IPS DF 6.9 (cell line): ENCODE data around the gene LDLRAD3.

Source experiments
- DNase-seq: peaks from one replicate; pipeline ENCODE4 v3.0.0-alpha.2; 2013; ENCODE audit warnings: low read depth, low spot score
- H3K27ac ChIP-seq: one replicate; pipeline ENCODE4 v1.5.1; 2013; ENCODE audit warnings: low read length, control low read depth
- H3K27me3 ChIP-seq: 2 replicates; pipeline ENCODE4 v1.6.1; 2013; ENCODE audit warnings: mild to moderate bottlenecking, low read length; ENCODE audit not compliant: control insufficient read depth, insufficient read depth
- H3K36me3 ChIP-seq: 2 replicates; pipeline ENCODE4 v1.6.1; 2013; ENCODE audit warnings: low read length; ENCODE audit not compliant: control insufficient read depth, insufficient read depth
- H3K4me1 ChIP-seq: 2 replicates; pipeline ENCODE4 v1.6.1; 2013; ENCODE audit warnings: low read length; ENCODE audit not compliant: control insufficient read depth, insufficient read depth
- H3K4me3 ChIP-seq: 2 replicates; pipeline ENCODE4 v1.5.1; 2013; ENCODE audit warnings: mild to moderate bottlenecking, low read length
- H3K9me3 ChIP-seq: 2 replicates; pipeline ENCODE4 v1.6.1; 2013; ENCODE audit warnings: low read length, inconsistent platforms; ENCODE audit not compliant: control insufficient read depth, insufficient read depth
- WGBS: extraction: QIAGEN DNeasy Blood & Tissue Kit; methylation state at CpG from one replicate; pipeline ENCODE4 v1.1.7; 2013; ENCODE audit warnings: mixed read lengths, missing lambda C conversion rate; ENCODE audit not compliant: insufficient read length, insufficient coverage; 5-methylcytosine and 5-hydroxymethylcytosine counted together

Gene LDLRAD3

GRCh38 chr11:36156161-36156816 lies 212.4 kb downstream of the LDLRAD3 start:
- Histone ChIP-seq H3K27ac (no peak overlapping the region), H3K9me3 (no peaks in the 10 kb centered on the region), H3K27me3 (no peaks in the 10 kb centered on the region), H3K4me1 (peaks cover 6% of the 10 kb centered on the region), H3K4me3 (no peak overlapping the region), H3K36me3 (no peaks in the 10 kb centered on the region)
- no peak for DNase-seq
- no CpG with 5 or more reads among the region's 4 CpGs for WGBS

DNA sequence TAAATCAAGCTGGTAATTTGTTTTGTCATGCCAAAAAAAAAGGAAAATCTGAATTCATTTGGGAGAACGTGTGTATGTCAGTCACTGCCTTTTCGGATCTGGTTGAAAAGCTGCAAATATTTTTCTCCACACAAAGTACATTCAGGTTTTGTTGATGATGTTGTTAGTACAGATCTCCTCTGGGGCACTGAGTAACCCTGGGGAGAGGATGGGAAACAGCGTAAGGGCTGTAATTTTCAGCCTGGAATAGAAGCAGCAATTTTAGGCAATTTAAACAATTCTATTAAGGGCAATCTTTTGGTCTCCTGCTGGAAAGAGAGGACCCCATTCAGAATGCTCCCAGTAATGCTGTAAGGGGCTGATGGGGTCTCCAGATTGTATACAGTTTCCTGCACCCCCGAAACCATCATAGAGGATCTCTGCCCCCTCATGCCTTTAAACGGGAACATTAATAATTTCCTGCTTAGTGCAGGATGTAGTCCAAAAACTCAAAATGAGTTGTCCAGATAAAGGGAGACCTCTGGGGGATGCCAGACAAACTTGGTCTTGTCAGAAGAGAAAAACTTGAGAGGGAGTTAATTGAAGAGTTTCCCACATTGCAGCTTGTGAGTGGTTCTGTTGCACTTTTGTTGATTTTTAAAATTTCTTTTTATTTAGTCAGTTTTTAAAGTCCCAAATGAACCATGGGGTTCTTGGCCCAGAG lies 213.1 kb downstream of the LDLRAD3 start:
- WGBS = no CpG with 5 or more reads among the region's 5 CpGs
- Histone ChIP-seq H3K27ac (no peak overlapping the region), H3K9me3 (no peaks in the 10 kb centered on the region), H3K4me1 (peaks cover 6% of the 10 kb centered on the region), H3K27me3 (no peaks in the 10 kb centered on the region), H3K36me3 (no peaks in the 10 kb centered on the region), H3K4me3 (no peak overlapping the region)
- no peak for DNase-seq

GRCh38 chr11:36160091-36160490 lies 216.2 kb downstream of the LDLRAD3 start:
- Histone ChIP-seq H3K9me3 (no peaks in the 10 kb centered on the region), H3K4me3 (no peak overlapping the region), H3K36me3 (no peaks in the 10 kb centered on the region), H3K4me1 (peaks cover 2% of the 10 kb centered on the region), H3K27ac (no peak overlapping the region), H3K27me3 (no peaks in the 10 kb centered on the region)
- WGBS = no CpG with 5 or more reads among the region's 10 CpGs
- no peak for DNase-seq

- no peak overlapping the region for H3K27ac ChIP-seq
- DNase-seq = no peak
- no peaks in the 10 kb centered on the region for H3K4me1 ChIP-seq
- no peaks in the 10 kb centered on the region for H3K9me3 ChIP-seq
- no peaks in the 10 kb centered on the region for H3K36me3 ChIP-seq
- no peaks in the 10 kb centered on the region for H3K27me3 ChIP-seq
- no CpG with 5 or more reads among the region's 5 CpGs for WGBS
- H3K4me3 ChIP-seq = no peak overlapping the region
These were observed 217.7 kb downstream of the LDLRAD3 start for GRCh38 chr11:36161572-36161971.

DNA sequence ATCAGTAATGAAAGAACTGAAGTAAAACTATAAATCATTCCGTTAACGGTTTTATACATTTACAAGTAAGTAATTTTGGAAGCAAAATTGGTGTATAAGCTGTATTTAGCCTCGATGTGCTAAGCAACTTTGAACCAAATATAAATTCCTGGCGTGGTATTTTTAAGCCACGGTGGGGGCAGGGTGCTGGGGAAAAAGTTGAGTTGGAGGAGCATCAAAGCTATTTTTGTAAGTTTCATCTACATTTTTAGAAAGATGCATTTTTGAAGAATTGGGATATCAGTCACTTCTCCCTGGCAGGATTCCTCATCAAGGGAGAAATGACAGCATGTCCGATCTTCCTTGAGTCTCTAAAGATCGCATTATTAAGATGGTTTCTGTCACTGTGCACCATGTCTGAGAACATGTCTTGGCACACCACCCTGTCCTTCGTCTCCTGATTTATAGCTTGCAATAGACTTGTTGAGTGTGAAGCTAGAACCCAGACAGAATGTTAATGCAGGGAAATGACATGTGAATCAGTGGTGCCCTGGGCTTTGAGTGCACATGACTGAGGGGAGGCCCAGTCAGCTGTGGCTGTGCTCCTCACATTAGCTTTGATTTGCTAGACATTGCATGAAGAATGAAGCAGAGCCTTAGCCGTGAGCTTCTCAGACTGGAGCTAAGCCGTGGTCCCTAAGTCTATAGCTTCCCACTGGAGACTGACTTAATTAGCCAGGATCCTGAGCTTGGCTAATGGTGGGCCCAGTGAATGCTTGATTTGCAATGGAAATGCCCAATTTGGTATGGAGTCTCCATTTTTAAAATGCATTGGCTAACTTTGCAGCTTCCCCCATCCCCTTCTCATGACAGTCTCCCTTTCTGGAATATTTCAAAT lies 218.4 kb downstream of the LDLRAD3 start:
- no peak for DNase-seq
- no peaks in the 10 kb centered on the region for H3K4me1 ChIP-seq
- no CpG with 5 or more reads among the region's 10 CpGs for WGBS
- no peaks in the 10 kb centered on the region for H3K9me3 ChIP-seq
- H3K27me3 ChIP-seq = no peaks in the 10 kb centered on the region
- no peak overlapping the region for H3K4me3 ChIP-seq
- no peaks in the 10 kb centered on the region for H3K36me3 ChIP-seq
- no peak overlapping the region for H3K27ac ChIP-seq

- WGBS = no CpG with 5 or more reads among the region's 5 CpGs
- no peak for DNase-seq
- no peaks in the 10 kb centered on the region for H3K4me1 ChIP-seq
These were observed 219.1 kb downstream of the LDLRAD3 start for GRCh38 chr11:36162883-36163434.

DNA sequence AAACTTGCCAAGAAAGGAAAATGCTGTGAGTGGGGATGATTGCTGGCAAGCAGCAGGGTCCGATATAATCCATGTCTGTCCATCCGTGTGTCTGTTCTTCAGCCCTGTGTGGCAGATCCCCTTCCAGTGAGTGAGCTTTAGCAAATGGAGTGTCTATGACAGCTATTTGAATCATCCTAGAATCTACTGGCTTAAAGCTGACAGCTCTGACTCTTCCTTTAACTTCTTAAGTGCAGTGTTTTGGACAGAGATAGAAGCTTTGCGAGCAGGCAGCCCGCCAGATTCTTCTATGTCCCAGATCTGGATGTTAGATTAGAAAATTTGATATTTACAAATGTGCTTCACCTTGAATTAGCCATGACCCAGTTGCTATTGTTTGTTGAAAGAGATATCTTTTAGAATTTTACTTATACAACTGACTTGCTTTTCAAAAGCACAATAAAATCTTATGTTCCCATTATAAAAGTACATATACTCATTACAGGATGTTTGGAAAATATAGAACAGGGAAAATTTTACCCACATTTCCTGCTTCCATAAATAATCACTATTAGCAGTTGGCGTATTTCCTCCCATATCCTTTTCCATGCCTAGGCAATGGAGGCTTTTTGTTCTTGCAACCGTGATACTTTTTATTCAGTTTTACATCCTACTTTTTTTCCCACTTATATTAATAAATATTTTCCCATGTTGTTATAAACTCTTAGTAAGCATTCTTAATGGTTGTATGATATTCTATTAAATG lies 220.8 kb downstream of the LDLRAD3 start:
- H3K4me3 ChIP-seq = no peak overlapping the region
- no peaks in the 10 kb centered on the region for H3K36me3 ChIP-seq
- no peak overlapping the region for H3K27ac ChIP-seq
- H3K4me1 ChIP-seq = no peaks in the 10 kb centered on the region
- no peaks in the 10 kb centered on the region for H3K9me3 ChIP-seq
- no peak for DNase-seq
- H3K27me3 ChIP-seq = no peaks in the 10 kb centered on the region
- no CpG with 5 or more reads among the region's 6 CpGs for WGBS

More at GRCh38 chr11:36162883-36163434, 219.1 kb downstream of the LDLRAD3 start:
- Histone ChIP-seq H3K27me3 (no peaks in the 10 kb centered on the region), H3K27ac (no peak overlapping the region), H3K9me3 (no peaks in the 10 kb centered on the region), H3K4me3 (no peak overlapping the region), H3K36me3 (no peaks in the 10 kb centered on the region)

DNA sequence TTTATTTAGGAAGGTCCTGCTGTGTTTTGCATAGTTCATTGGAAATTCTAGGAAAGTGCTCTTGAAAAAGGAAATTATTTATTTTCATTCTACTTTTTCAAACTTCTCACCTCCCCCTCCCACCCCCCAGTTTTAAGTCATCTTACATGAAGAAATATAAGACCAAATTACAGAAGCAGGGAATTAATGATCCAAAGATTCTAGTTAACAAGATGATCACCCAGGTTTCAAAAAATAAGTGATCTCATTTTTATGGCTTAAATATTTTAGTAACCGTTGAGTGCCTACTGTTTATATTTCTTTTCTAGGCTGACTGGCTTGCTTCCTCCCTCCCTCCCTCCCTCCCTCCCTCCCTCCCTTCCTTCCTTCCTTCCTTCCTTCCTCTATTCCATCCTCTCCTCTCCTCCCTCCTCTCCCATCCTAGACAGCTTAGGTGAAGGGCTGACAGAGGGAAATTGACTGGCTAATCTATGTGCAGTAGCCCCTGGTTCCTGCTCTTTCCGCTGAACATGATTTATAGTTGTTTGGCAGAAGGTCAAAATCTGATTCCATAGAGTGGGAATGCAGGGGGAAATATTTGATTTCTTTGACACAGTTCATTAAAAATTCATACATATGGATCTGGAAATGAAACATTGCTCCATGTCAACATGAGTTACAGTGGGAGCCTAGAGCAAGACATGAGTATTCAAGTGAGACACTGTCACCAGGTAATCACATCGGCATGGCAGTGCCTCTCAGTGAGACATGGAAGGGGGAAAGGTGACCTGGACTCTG lies 221.9 kb downstream of the LDLRAD3 start:
- no peak overlapping the region for H3K4me3 ChIP-seq

DNA sequence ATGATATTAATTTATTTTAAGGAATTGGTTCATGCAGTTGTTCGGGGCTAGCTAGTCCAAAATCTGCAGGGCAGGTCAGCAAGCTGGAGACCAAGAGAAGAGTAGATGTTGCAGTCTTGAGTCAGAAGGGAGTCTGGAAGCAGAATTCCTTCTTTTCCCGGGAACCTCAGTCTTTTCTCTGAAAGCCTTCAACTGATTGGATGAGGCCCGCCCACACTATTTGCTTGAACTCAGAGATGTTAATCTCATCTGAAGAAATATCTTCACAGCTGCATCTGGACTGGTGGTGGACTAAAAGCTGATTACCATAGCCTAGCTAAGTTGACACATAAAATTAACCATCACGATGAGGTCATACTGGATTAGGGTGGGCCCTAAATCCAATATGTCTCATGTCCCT lies 223.2 kb downstream of the LDLRAD3 start:
- Histone ChIP-seq H3K27me3 (no peaks in the 10 kb centered on the region), H3K4me3 (no peak overlapping the region), H3K9me3 (no peaks in the 10 kb centered on the region), H3K36me3 (no peaks in the 10 kb centered on the region), H3K27ac (no peak overlapping the region), H3K4me1 (no peaks in the 10 kb centered on the region)
- 100% methylated on average over 1 of the region's 4 CpGs for WGBS
- no peak for DNase-seq

More for the DNA sequence above, 221.9 kb downstream of the LDLRAD3 start:
- no peaks in the 10 kb centered on the region for H3K36me3 ChIP-seq
- DNase-seq = no peak
- no CpG with 5 or more reads among the region's 3 CpGs for WGBS
- H3K27ac ChIP-seq = no peak overlapping the region
- H3K9me3 ChIP-seq = no peaks in the 10 kb centered on the region
- no peaks in the 10 kb centered on the region for H3K27me3 ChIP-seq
- H3K4me1 ChIP-seq = no peaks in the 10 kb centered on the region
